Heart left ventricle (tissue), 16 donors: ENCODE results near the gene NCDN. TPM values are rescaled to one million over a fixed set of nuclear protein-coding genes. Genes with fewer than 3 reads are reported as not detected.

Experiments used
- ATAC-seq, 4 donors: fragments of 200-7000 bp; cut with Tn5 transposase; one replicate each; pipeline ENCODE4 v1.9.1; 2020 to 2022; ENCODE audit warnings: moderate library complexity in 4 of 4, mild to moderate bottlenecking in 3 of 4, moderate number of reproducible peaks in 1 of 4
- DNase-seq, 5 donors: peaks; one replicate each; pipeline ENCODE4 v3.0.0-alpha.2; 2020
- H3K27ac ChIP-seq, 12 donors: fragments of 200-600 bp; sonication (generic) in 4 of 12; one replicate each; pipeline versions ENCODE4 v1.5.0 to v1.8.0; 2016 to 2022; ENCODE audit warnings: mild to moderate bottlenecking in 2 of 12
- H3K27me3 ChIP-seq, 9 donors: fragments of 200-600 bp; sonication (generic) in 2 of 9; one replicate each; pipeline versions ENCODE4 v1.5.1 to v1.8.0; 2016 to 2022; ENCODE audit warnings: mild to moderate bottlenecking in 3 of 9
- H3K36me3 ChIP-seq, 9 donors: fragments of 200-600 bp; sonication (generic) in 2 of 9; one replicate each; pipeline versions ENCODE4 v1.5.0 to v1.8.0; 2018 to 2022; ENCODE audit warnings: mild to moderate bottlenecking in 2 of 9
- H3K4me1 ChIP-seq, 12 donors: fragments of 200-600 bp; sonication (generic) in 4 of 12; one replicate each; pipeline versions ENCODE4 v1.5.0 to v1.8.0; 2016 to 2022; ENCODE audit warnings: mild to moderate bottlenecking in 3 of 12
- H3K4me3 ChIP-seq, 12 donors: fragments of 200-600 bp; sonication (generic) in 4 of 12; one replicate each; pipeline versions ENCODE4 v1.5.0 to v1.8.0; 2017 to 2022; ENCODE audit warnings: mild to moderate bottlenecking in 9 of 12, moderate library complexity in 4 of 12
- H3K9me3 ChIP-seq, 12 donors: fragments of 200-600 bp; sonication (generic) in 4 of 12; one replicate each; pipeline versions ENCODE4 v1.5.0 to v1.8.0; 2016 to 2022; ENCODE audit warnings: mild to moderate bottlenecking in 1 of 12
- CTCF ChIP-seq, 12 donors: fragments of 200-600 bp; sonication (generic) in 4 of 12; IDR thresholded peaks; one replicate each; pipeline versions ENCODE4 v1.5.0 to v1.8.0; 2018 to 2022; ENCODE audit warnings: antibody characterized with exemption in 12 of 12, mild to moderate bottlenecking in 5 of 12
- POLR2A ChIP-seq, 2 donors: fragments of 450-650 bp; IDR thresholded peaks; one replicate each; pipeline ENCODE4 v1.6.1; 2017; ENCODE audit warnings: antibody characterized with exemption in 2 of 2, mild to moderate bottlenecking in 2 of 2, moderate library complexity in 2 of 2
- WGBS, 4 donors: extraction: QIAGEN DNeasy Blood & Tissue Kit in 2 of 4; methylation state at CpG; one replicate each; pipeline versions ENCODE4 v1.1.5 to v1.1.7; 2013 to 2018; 5-methylcytosine and 5-hydroxymethylcytosine counted together
- intact Hi-C, 10 donors: fragments of 100-400 bp; cut with DNase I; formaldehyde crosslinking; loops; one replicate each; pipeline versions ENCODE4 v1.11.1 to v1.14.2; 2022
- polyA plus RNA-seq, 2 donors: library from polyadenylated mRNA; stranded (reverse); fragments of 200-250 nt; gene quantifications; one replicate each; pipeline ENCODE4 v1.2.3, GENCODE V29; 2013
- total RNA-seq, 9 donors: library from RNA; depleted of rRNA in 2 of 9; stranded (reverse); fragments of >200 nt in 2 of 9; fragmentation: NEBNext Ultra II Directional in 3 of 9; extraction: Animal tissue kit (Norgen Biotek cat#: 25700) in 3 of 9; gene quantifications; one replicate each; pipeline versions ENCODE4 v1.1.0 to v1.2.4, GENCODE V29; 2016 to 2023
- donor health status: ischemic (EF 13 %, LVEDD 7.1; RV severe dilation, severe dysfunction).
- donor health status: healthy with polysubstance abuse.
- donor health status: DM: no; HTN: yes; CAD: no.
- donor health status: DM: no; HTN: no; CAD: no.
- donor health status: ischemic (EF 25% LVEDD 6.9; RV normal size, moderate dysfunction).
- donor health status: ischemic (EF 25% LVEDD 5.7; RV mildly dilated, moderate dysfunction).
- donor health status: healthy.
- donor health status: DM: yes; HTN: yes; CAD: no.
- donor health status: ischemic (EF 35%, LVEDD 5.7; RV mildly dilated, moderate dysfunction).
- donor health status: nonischemic (EF 11% LVEDD 7.7; RV severe dilation, severe dysfunction).
- donor health status: DM: yes; HTN: yes; CAD: no.
- donor health status: PGD.
- donor health status: ischemic (EF 29% LVEDD 5.4; RV normal size, mild dysfunction).
- donor health status: nonischemic (EF 23%, LVEDD 6.1; RV moderate dilation, normal function).

Gene NCDN
- total and polyA plus RNA-seq, 11 donors = 14.6 to 44.4 (median 31.8) TPM

- ATAC-seq (peak; percentile 22 to 70 (median 59)), DNase-seq (peak in 2 of 5 donors; percentile 49 to 58)
- H3K36me3 ChIP-seq = peaks cover 0 to 25% (median 12%) of the 10 kb centered on the region in 9 donors
- H3K9me3 ChIP-seq = no peaks in the 10 kb centered on the region
- intact Hi-C loops = loop anchor here (1.0 to 10.0 kb wide), 11 partner anchors 117 to 374 kb away; partner anchors contain the start of gene SFPQ (in 1 of the 10)
- peaks cover 12 to 45% (median 26%) of the 10 kb centered on the region in 9 donors for H3K27me3 ChIP-seq
- peak; percentile 71 to 88 (median 80) for TF ChIP-seq CTCF (IDR thresholded peaks at IDR 0.05)
- no peak for TF ChIP-seq POLR2A (IDR thresholded peaks at IDR 0.05)
- no peak overlapping the region for H3K27ac ChIP-seq
- H3K4me3 ChIP-seq = no peak overlapping the region
- WGBS, 4 donors = 20 to 33% (median 27%) methylated on average over 4 of the region's 4 CpGs
- H3K4me1 ChIP-seq = peaks cover 0 to 22% (median 8%) of the 10 kb centered on the region in 12 donors
Observed at GRCh38 chr1:35568975-35569395, 11.4 kb downstream of the NCDN start.

DNA sequence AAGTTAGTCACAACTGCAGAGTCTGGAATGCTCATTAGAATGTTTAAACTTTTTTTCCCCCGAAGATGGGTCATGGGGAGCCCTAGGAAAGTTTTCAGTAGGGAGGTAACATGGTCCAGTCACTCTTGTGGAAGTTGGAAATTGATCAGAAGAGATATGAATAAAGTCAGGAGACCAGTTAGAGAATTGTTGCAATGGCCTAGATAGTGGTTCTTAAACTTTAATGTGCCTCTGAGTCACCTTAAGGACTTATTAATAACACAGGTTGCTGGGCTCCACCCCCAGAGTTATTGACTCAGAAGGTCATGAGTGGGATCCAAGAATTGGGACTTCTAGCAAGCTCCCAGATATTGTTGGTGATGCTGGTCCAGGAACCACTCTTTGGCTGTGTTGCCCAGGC lies 12.3 kb downstream of the NCDN start:
- DNase-seq = no peak
- Histone ChIP-seq H3K36me3 (peaks cover 0 to 19% (median 7%) of the 10 kb centered on the region in 9 donors), H3K27ac (no peak overlapping the region), H3K4me3 (no peak overlapping the region), H3K9me3 (no peaks in the 10 kb centered on the region), H3K4me1 (peaks cover 0 to 22% (median 8%) of the 10 kb centered on the region in 12 donors), H3K27me3 (peaks cover 15 to 55% (median 33%) of the 10 kb centered on the region in 9 donors)
- 73 to 93% (median 82%) methylated on average over 1 of the region's 1 CpG for WGBS, 4 donors
- intact Hi-C loops = loop anchor here (1.0 to 10.0 kb wide), 13 partner anchors 118 to 375 kb away; partner anchors contain the start of genes C1orf216 (in 2 of the 10) and SFPQ (in 1 of the 10)
- TF ChIP-seq POLR2A (IDR thresholded peaks at IDR 0.05) (no peak), CTCF (IDR thresholded peaks at IDR 0.05) (no peak)
- ATAC-seq = no peak

GRCh38 chr1:35570589-35571137 lies 13.1 kb downstream of the NCDN start:
- ATAC-seq (no peak), DNase-seq (no peak)
- Histone ChIP-seq H3K4me3 (no peak overlapping the region), H3K9me3 (no peaks in the 10 kb centered on the region), H3K36me3 (peaks cover 0 to 14% (median 3%) of the 10 kb centered on the region in 9 donors), H3K27ac (no peak overlapping the region), H3K27me3 (peaks cover 15 to 62% (median 36%) of the 10 kb centered on the region in 9 donors), H3K4me1 (peaks cover 0 to 22% (median 8%) of the 10 kb centered on the region in 12 donors)
- 89 to 95% (median 92%) methylated on average over 10 of the region's 10 CpGs for WGBS, 4 donors
- intact Hi-C loops = loop anchor here in 2 of 10 donors (2.0 to 5.0 kb wide), 2 partner anchors 147 to 200 kb away; partner anchors contain the start of gene C1orf216 (in 2 of the 2)
- no peak for TF ChIP-seq POLR2A (IDR thresholded peaks at IDR 0.05)
- no peak for TF ChIP-seq CTCF (IDR thresholded peaks at IDR 0.05)

DNA sequence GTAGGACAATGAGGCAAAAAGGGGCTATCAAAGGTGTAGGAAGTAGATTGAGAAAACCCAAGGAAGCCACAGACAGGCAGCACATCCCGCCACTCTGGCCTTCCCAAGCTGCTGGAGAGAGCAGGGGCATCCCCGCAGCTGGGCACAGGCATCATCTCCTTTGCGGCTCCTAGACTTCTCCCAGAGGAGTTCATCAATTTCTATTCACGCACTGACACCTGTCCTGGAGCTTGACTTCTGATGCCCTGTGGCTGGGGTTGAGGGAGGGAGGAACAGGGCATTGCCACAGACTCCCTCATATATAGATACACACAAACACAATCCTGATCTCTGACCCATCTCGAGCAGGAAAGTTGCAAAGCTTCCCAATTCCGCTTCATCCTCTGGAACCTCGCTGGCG lies 13.7 kb downstream of the NCDN start:
- ATAC-seq (no peak), DNase-seq (no peak)
- Histone ChIP-seq H3K4me1 (peaks cover 0 to 23% (median 8%) of the 10 kb centered on the region in 12 donors), H3K27ac (no peak overlapping the region), H3K27me3 (peaks cover 16 to 68% (median 40%) of the 10 kb centered on the region in 9 donors), H3K4me3 (no peak overlapping the region), H3K36me3 (peaks cover 0 to 10% (median 0%) of the 10 kb centered on the region in 9 donors), H3K9me3 (no peaks in the 10 kb centered on the region)
- intact Hi-C loops = loop anchor here in 2 of 10 donors (2.0 to 5.0 kb wide), 2 partner anchors 146 to 200 kb away; partner anchors contain the start of gene C1orf216 (in 2 of the 2)
- no peak for TF ChIP-seq POLR2A (IDR thresholded peaks at IDR 0.05)
- TF ChIP-seq CTCF (IDR thresholded peaks at IDR 0.05) = no peak
- WGBS, 4 donors = 90 to 96% (median 95%) methylated on average over 8 of the region's 8 CpGs
